LNCaP clone FGC (cell line): ENCODE data around the gene ACOX3.

Experiments
- DNase-seq: peaks from one replicate; pipeline ENCODE4 v3.0.0-alpha.2; 2011; ENCODE audit warnings: low read depth
- H3K4me3 ChIP-seq: 2 replicates; pipeline ENCODE4 v1.5.1; 2011; ENCODE audit warnings: mild to moderate bottlenecking, low read depth, low read length, control low read depth
- TF ChIP-seq, protein P1 (sequence below): IDR thresholded peaks from 2 replicates; pipeline ENCODE4 v1.5.1; 2012; ENCODE audit warnings: mild to moderate bottlenecking; ENCODE audit not compliant: control insufficient read depth, insufficient read depth; ENCODE audit errors: extremely low read depth

The ACOX3 gene

DNA sequence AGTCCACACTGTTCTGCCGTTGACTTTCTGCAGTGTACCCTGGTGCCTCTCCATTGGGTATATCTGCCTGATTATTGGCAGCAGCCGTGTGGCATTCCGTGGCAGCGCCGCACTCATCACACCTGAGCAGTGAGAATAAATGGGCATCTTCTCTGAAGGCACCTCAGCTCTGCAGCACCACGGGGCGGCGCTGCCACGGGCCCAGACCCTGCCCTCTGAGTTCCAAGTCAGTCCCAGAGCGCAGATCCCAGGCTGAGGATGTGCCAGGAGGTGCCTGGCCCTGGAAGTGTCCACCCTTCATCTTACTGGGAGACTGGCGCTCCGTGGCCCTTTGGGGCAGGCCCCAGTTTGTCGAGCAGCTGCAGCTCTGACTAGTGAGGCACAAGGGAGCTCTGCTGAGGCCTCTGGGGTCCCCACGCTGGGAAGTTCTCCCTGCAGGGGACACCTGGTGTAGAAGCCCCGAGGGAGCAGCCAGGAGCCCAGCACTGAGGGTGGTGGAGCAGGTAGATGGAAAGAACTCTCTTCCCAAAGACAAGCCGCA, 36.6 kb upstream of the ACOX3 start:
- no peak for DNase-seq
- TF ChIP-seq, protein P1, sequence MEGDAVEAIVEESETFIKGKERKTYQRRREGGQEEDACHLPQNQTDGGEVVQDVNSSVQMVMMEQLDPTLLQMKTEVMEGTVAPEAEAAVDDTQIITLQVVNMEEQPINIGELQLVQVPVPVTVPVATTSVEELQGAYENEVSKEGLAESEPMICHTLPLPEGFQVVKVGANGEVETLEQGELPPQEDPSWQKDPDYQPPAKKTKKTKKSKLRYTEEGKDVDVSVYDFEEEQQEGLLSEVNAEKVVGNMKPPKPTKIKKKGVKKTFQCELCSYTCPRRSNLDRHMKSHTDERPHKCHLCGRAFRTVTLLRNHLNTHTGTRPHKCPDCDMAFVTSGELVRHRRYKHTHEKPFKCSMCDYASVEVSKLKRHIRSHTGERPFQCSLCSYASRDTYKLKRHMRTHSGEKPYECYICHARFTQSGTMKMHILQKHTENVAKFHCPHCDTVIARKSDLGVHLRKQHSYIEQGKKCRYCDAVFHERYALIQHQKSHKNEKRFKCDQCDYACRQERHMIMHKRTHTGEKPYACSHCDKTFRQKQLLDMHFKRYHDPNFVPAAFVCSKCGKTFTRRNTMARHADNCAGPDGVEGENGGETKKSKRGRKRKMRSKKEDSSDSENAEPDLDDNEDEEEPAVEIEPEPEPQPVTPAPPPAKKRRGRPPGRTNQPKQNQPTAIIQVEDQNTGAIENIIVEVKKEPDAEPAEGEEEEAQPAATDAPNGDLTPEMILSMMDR = no peak
- H3K4me3 ChIP-seq = no peak overlapping the region

DNA sequence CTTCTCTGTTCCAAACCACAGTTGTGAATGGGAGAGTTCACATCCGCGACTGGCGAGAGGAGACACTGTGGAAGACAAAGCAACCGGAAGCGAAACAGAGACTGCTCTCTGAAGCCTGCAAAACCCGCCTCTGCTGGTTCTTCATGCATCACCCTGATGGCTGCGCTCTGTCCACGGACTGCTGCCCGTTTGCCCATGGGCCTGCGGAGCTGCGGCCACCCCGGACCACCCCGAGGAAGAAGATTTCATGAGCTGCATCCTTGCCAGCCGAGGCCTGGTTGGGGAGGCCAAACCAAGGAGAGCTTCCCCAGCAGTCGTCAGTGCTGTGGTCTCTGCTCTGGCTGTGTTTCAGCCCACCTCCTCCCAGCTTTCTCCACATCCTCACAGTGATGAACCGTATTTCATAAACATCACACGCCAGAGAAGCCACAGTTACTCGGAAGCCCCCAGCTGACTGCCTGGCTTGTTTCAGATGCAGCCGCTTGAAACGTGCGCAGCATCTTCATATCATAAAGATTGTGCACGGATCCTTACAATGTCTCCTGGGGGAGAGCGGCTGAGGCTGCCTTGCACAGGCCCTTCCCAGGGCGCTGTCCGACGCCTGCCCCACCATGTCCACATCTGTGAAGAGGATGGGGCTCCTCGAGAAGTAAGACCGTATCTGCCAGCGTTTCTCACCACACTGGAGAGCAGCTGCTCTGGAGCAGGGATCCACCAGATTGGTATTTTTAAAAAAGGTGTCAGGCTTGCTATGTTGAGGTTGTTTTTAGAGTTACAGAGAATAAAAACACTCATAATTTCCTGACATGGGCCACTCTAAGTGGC, 35.4 kb upstream of the ACOX3 start:
- no peak overlapping the region for H3K4me3 ChIP-seq
- TF ChIP-seq, protein P1 = no peak
- DNase-seq = no peak

DNA sequence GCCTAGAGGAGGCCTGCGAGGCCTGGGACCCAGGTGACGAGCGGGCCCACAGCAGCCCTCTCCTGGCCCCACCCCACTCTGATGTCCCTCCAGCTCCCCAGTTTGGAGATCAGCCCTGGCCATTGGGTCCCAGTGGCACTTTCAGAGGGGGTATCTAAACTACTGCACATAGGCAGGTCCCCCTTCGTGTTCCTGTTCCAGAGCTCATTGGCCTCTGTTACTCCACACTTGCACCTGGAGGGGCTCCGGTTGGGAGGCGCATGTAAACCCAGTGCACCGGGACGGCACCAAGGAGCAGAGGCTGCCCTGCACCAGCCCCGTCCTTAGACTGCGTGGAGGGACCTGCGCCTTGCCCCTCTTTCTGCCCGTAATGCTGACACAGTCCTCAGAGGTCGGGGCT, 34.3 kb upstream of the ACOX3 start:
- TF ChIP-seq, protein P1 = no peak
- no peak for DNase-seq
- no peak overlapping the region for H3K4me3 ChIP-seq

DNA sequence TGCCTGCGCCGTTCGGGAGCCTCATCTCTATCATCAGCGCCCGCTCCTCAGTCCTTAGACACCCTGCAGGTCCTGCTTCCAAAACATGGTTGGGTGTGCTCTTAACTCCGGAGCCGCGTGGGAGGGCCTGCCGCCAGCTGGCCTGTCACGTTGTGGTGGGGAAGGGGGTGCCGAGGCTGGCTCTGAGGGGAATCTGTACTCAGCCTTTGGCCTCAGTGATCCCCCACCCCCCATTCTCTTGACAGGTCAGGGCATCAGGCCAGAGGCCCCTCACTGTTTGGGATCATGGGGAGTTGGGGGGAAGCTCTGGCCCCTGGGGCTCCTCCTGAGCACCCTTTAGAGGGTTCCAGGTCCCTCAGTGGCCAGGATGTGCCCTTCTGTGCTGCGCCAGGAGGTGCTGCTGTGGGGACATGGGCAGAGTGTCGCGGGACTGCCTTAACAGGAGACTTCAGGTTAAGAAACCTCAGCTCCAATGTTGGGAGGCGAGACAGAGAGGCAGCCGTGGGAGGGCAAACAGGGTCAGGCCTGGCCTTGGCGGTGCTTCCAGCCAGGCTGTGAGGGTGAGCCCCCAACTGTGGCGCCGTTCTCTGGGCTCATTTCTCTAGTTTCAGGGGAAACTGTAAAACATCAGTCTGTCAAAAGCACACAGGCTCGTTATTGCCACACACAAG, 33.5 kb upstream of the ACOX3 start:
- DNase-seq = no peak
- H3K4me3 ChIP-seq = no peak overlapping the region
- TF ChIP-seq, protein P1 = no peak

DNA sequence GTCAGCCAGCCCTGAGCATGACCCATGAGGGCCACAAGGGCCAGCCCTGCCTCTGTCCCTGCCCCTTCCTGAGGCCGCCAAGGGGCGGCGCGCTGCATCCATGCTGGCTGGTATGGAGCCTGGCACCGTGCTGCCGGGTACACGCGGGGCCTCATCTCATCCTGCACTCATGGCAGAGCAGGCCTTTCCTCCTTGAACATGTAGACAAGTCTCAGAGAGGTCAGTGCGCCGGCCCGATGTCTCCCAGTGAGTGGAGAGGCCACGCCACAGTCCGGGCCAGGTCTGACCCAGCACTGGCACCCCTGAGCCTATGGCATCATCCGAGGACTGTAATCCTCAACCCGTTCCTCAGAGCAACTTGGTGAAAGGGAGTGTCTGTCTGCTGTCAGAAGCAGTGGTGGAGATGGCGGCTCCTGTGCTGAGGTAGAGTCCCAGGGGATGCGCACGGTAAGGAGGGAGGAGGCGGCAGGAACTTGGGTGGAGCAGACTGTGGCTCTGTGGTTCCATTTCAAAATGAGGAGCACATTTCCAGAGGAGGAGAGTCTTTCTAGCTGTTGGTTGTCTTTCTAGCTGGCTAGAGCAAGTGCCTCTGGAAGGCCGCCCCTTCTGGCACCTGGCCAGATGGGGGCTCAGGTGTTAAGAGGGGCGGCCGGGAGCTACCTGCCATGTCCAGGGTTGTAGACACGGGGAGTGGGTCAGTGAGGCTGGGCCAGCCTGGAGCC, 32.8 kb upstream of the ACOX3 start:
- DNase-seq = no peak
- H3K4me3 ChIP-seq = no peak overlapping the region
- TF ChIP-seq, protein P1 = no peak

DNA sequence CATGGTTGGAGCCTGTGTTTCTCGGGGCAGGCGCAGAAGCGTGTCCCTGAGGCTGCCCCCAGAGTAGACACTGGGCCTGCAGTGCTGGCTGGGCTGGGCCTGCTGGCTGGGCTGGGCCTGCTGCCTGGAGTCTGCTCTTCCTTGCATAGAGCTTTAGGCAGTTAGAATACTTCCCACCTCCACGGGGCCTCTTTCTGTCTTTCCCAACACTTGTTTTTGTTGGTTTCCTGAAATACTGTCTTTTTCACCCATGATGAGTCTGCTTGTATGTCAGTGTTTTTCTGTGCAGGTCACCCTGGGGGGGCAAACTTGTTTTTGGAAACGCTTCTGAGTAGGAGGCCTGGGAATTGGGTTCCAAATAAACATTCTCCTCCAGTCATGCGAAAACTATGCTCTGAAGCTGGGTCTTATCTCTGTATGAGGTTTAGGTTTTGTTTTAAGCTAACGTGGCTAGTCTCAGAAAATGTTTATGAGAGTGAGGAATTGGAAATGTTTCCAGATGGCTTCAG, 32.2 kb upstream of the ACOX3 start:
- no peak for DNase-seq
- TF ChIP-seq, protein P1 = no peak
- no peak overlapping the region for H3K4me3 ChIP-seq
